HCT116 (cell line): ENCODE measurements around the gene ABHD18. TPM values are rescaled to one million over a fixed set of nuclear protein-coding genes. Genes with fewer than 3 reads are reported as not detected.

Source experiments
- ATAC-seq: fragments of 200-7000 bp; cut with Tn5 transposase; 2 replicates; pipeline ENCODE4 v1.9.1; 2020; ENCODE audit warnings: mild to moderate bottlenecking, moderate library complexity
- BruUV-seq: library from RNA; stranded (reverse); fragments of 400-500 nt; replicated peaks from 2 replicates; lab custom pipeline; 2021; lab: Mats Ljungman, UMichigan
- CTCF ChIA-PET: fragments of 300-600 bp; sonication (Branson Sonifier 250); formaldehyde crosslinking; loops from one replicate; lab custom pipeline; 2021; ENCODE audit warnings: antibody characterized with exemption; lab: Charles Lee
- POLR2A ChIA-PET: fragments of 300-600, 350-600 bp; sonication (Branson Sonifier 250); formaldehyde crosslinking; loops from one replicate; lab custom pipeline; 2021; ENCODE audit warnings: antibody characterized with exemption; lab: Charles Lee
- RAD21 ChIA-PET, 2 experiments: fragments of 300-600 bp; sonication (Branson Sonifier 250); formaldehyde crosslinking; loops; one replicate each; lab custom pipeline; 2023; ENCODE audit warnings: low total read pairs in 2 of 2; ENCODE audit not compliant: uncharacterized antibody in 2 of 2, unreplicated experiment in 2 of 2, low non-redundant PET in 1 of 2; lab: Charles Lee
- DNase-seq: peaks from one replicate; pipeline ENCODE4 v3.0.0-alpha.2; 2010; ENCODE audit warnings: low read depth, low spot score
- H2AFZ ChIP-seq: fragments of 200-600 bp; shearing (Covaris generic), sonication (generic); 2 replicates; pipeline ENCODE4 v1.6.1; 2017; ENCODE audit warnings: low read depth, mixed run types, mixed read lengths, antibody characterized with exemption, low read length; ENCODE audit not compliant: poor library complexity, severe bottlenecking
- H3K27ac ChIP-seq: 2 replicates; pipeline ENCODE4 v1.5.1; 2012; ENCODE audit warnings: low read depth, low read length
- H3K27me3 ChIP-seq: fragments of 200-600 bp; sonication (generic); 2 replicates; pipeline ENCODE4 v1.6.1; 2016; ENCODE audit warnings: mixed run types, low read length, mixed read lengths; ENCODE audit not compliant: insufficient read depth
- H3K36me3 ChIP-seq, 2 experiments: fragments of 200-500 bp in 1 of 2; fragments of 200-600 bp in 1 of 2; sonication (Bioruptor generic) in 1 of 2; sonication (generic) in 1 of 2; 2 replicates each; pipeline versions ENCODE4 v1.5.1 to v1.6.1; 2014 to 2016; ENCODE audit warnings: low read length in 2 of 2, inconsistent platforms in 1 of 2, mixed read lengths in 1 of 2, mixed run types in 1 of 2; ENCODE audit not compliant: insufficient read depth in 2 of 2, control insufficient read depth in 1 of 2
- H3K4me1 ChIP-seq, 2 experiments: fragments of 200-600 bp in 1 of 2; sonication (generic) in 1 of 2; 2 replicates each; pipeline versions ENCODE4 v1.5.1 to v1.6.1; 2012 to 2017; ENCODE audit warnings: low read length in 2 of 2, inconsistent platforms in 1 of 2, mild to moderate bottlenecking in 1 of 2, mixed read lengths in 1 of 2, mixed run types in 1 of 2, moderate library complexity in 1 of 2; ENCODE audit not compliant: insufficient read depth in 2 of 2, control insufficient read depth in 1 of 2
- H3K4me2 ChIP-seq: fragments of 200-600 bp; sonication (generic); 2 replicates; pipeline ENCODE4 v1.6.1; 2017; ENCODE audit warnings: mixed run types, low read length, mixed read lengths
- H3K4me3 ChIP-seq, 2 experiments: fragments of 200-600 bp in 1 of 2; sonication (generic) in 1 of 2; replicated peaks in 1 of 2; 2 replicates each; pipeline ENCODE4 v1.5.1; 2011 to 2016; ENCODE audit warnings: low read length in 2 of 2, control low read depth in 1 of 2, low read depth in 1 of 2, mild to moderate bottlenecking in 1 of 2, mixed read lengths in 1 of 2, mixed run types in 1 of 2
- H3K79me2 ChIP-seq: fragments of 200-600 bp; sonication (generic); 2 replicates; pipeline ENCODE4 v1.6.1; 2017; ENCODE audit warnings: mild to moderate bottlenecking, mixed run types, low read length, moderate library complexity, mixed read lengths; ENCODE audit not compliant: insufficient read depth
- H3K9ac ChIP-seq: fragments of 200-600 bp; sonication (generic); 2 replicates; pipeline ENCODE4 v1.6.1; 2016; ENCODE audit warnings: low read length, mixed read lengths
- H3K9me2 ChIP-seq: fragments of 200-600 bp; sonication (generic), shearing (Covaris generic); 2 replicates; pipeline ENCODE4 v1.6.1; 2017; ENCODE audit warnings: mixed run types, mild to moderate bottlenecking, moderate library complexity; ENCODE audit not compliant: insufficient read depth
- H3K9me3 ChIP-seq, 2 experiments: fragments of 200-500 bp in 1 of 2; fragments of 200-600 bp in 1 of 2; sonication (Bioruptor generic) in 1 of 2; sonication (generic) in 1 of 2; 2 replicates each; pipeline ENCODE4 v1.6.1; 2014 to 2017; ENCODE audit warnings: low read length in 2 of 2, mixed read lengths in 2 of 2, inconsistent platforms in 1 of 2, low read depth in 1 of 2, mild to moderate bottlenecking in 1 of 2, mixed run types in 1 of 2, moderate library complexity in 1 of 2; ENCODE audit not compliant: control insufficient read depth in 1 of 2, insufficient read depth in 1 of 2
- H4K20me1 ChIP-seq: fragments of 200-600 bp; sonication (generic), shearing (Covaris generic); 2 replicates; pipeline ENCODE4 v1.6.1; 2017; ENCODE audit warnings: mixed run types, mild to moderate bottlenecking, moderate library complexity; ENCODE audit not compliant: insufficient read depth
- ATF3 ChIP-seq: IDR thresholded peaks from 2 replicates; pipeline ENCODE4 v1.6.1; 2012
- CBX3 ChIP-seq: IDR thresholded peaks from 2 replicates; pipeline ENCODE4 v1.6.1; 2012; ENCODE audit warnings: low read depth
- CEBPB ChIP-seq: IDR thresholded peaks from 2 replicates; pipeline ENCODE4 v1.6.1; 2012; ENCODE audit warnings: low read depth
- CTCF ChIP-seq, 3 experiments: fragments of 200-600 bp in 1 of 3; sonication (generic) in 1 of 3; IDR thresholded peaks in 2 of 3; conservative IDR thresholded peaks in 1 of 3; 2 replicates each; pipeline ENCODE4 v1.5.1; 2012 to 2017; ENCODE audit warnings: low read depth in 2 of 3, low read length in 2 of 3, antibody characterized with exemption in 1 of 3, borderline replicate concordance in 1 of 3, control low read depth in 1 of 3, mild to moderate bottlenecking in 1 of 3, mixed read lengths in 1 of 3, mixed run types in 1 of 3, moderate library complexity in 1 of 3; ENCODE audit not compliant: insufficient read depth in 1 of 3
- EGR1 ChIP-seq: IDR thresholded peaks from 2 replicates; pipeline ENCODE4 v1.6.1; 2012; ENCODE audit warnings: low read depth
- ELF1 ChIP-seq: IDR thresholded peaks from 2 replicates; pipeline ENCODE4 v1.6.1; 2012; ENCODE audit warnings: low read depth, borderline replicate concordance
- EZH2phosphoT487 ChIP-seq: fragments of 200-600 bp; IDR thresholded peaks from 2 replicates; pipeline ENCODE4 v1.6.1; 2018; ENCODE audit warnings: antibody characterized with exemption, borderline replicate concordance
- RAD21 ChIP-seq: IDR thresholded peaks from 2 replicates; pipeline ENCODE4 v1.6.1; 2012; ENCODE audit warnings: low read depth, mild to moderate bottlenecking
- REST ChIP-seq: IDR thresholded peaks from 2 replicates; pipeline ENCODE4 v1.6.1; 2012; ENCODE audit warnings: low read depth
- SIN3A ChIP-seq: IDR thresholded peaks from 2 replicates; pipeline ENCODE4 v1.6.1; 2012; ENCODE audit warnings: low read depth
- SP1 ChIP-seq: IDR thresholded peaks from 2 replicates; pipeline ENCODE4 v1.6.1; 2012; ENCODE audit warnings: low read depth
- SRF ChIP-seq: IDR thresholded peaks from 2 replicates; pipeline ENCODE4 v1.6.1; 2012; ENCODE audit warnings: low read depth
- TCF7L2 ChIP-seq: IDR thresholded peaks from 2 replicates; pipeline ENCODE4 v1.7.0; 2011; ENCODE audit warnings: borderline replicate concordance, inconsistent platforms; ENCODE audit not compliant: insufficient read depth, insufficient read length; ENCODE audit errors: extremely low read depth
- YY1 ChIP-seq: IDR thresholded peaks from 2 replicates; pipeline ENCODE4 v1.6.1; 2011; ENCODE audit warnings: low read length, low read depth, moderate library complexity, mild to moderate bottlenecking; ENCODE audit not compliant: insufficient replicate concordance; ENCODE audit errors: extremely low read depth
- ZNF274 ChIP-seq: fragments of 200-500 bp; sonication (Bioruptor generic); IDR thresholded peaks from 2 replicates; pipeline ENCODE4 v1.6.1; 2014; ENCODE audit warnings: mild to moderate bottlenecking, low read depth, low read length, inconsistent platforms
- intact Hi-C: fragments of 100-400 bp; cut with micrococcal nuclease; formaldehyde crosslinking; loops from 2 replicates; pipeline ENCODE4 v1.10.0; 2022
- total RNA-seq: library from RNA; stranded (reverse); gene quantifications from one replicate; pipeline ENCODE4 v1.2.1, GENCODE V29; 2021; ENCODE audit not compliant: unreplicated experiment

The ABHD18 gene
- total RNA-seq, 1 experiment from 2014 or later: 9.7 TPM

GRCh38 chr4:128068918-128069317, 103.7 kb downstream of the ABHD18 start:
- no TSS peak for BruUV-seq
- ChIA-PET POLR2A (no interaction called here), CTCF (interaction anchor here (0.6 to 1.9 kb wide), 15 partner anchors 8 to 464 kb away, joined by 3 to 19 read pairs (median 3); partner anchors contain the start of genes ABHD18, LARP1B and MFSD8)
- H3K9me2 ChIP-seq: no peaks in the 10 kb centered on the region
- H2AFZ ChIP-seq: no peak overlapping the region
- peak; percentile 48 for DNase-seq
- peaks cover 7% of the 10 kb centered on the region; the same call in 1 of the 2 replicates for H4K20me1 ChIP-seq
- TF ChIP-seq CEBPB (no peak), RAD21 (peak; percentile 36; the same call in 1 of the 2 replicates), CTCF (IDR thresholded peaks at IDR 0.05 in 2 of 3, conservative IDR thresholded peaks at IDR 0.05 in 1 of 3; ENCODE audit: borderline replicate concordance in 1 of 3, insufficient read depth in 1 of 3, low read depth in 2 of 3, low read length in 2 of 3) (peak; percentile 16 to 63 (median 56); a peak in 4 of 6 replicates)
- TF ChIP-seq, all 23 proteins: peak for 2
- peaks cover 95% of the 10 kb centered on the region for H3K79me2 ChIP-seq
- no peaks in the 10 kb centered on the region for H3K36me3 ChIP-seq
- no peak overlapping the region for H3K4me2 ChIP-seq
- ATAC-seq: peak; percentile 99
- intact Hi-C loops: loop anchor here (2.0 to 10.0 kb wide), 2 partner anchors 152 to 216 kb away; partner anchors contain the start of gene PGRMC2
- no peak overlapping the region for H3K4me3 ChIP-seq
- H3K4me1 ChIP-seq: no peaks in the 10 kb centered on the region
- RAD21 ChIA-PET: interaction anchor here in 1 of 2 experiments (0.6 kb wide), 1 partner anchor 838 kb away, joined by 4 read pairs; no protein-coding TSS in a partner anchor
- H3K27me3 ChIP-seq: no peaks in the 10 kb centered on the region
- no peak overlapping the region for H3K9ac ChIP-seq
- H3K27ac ChIP-seq: no peak overlapping the region
- H3K9me3 ChIP-seq: no peaks in the 10 kb centered on the region

- no peaks in the 10 kb centered on the region for H3K9me2 ChIP-seq
- H3K27me3 ChIP-seq: no peaks in the 10 kb centered on the region
- H2AFZ ChIP-seq: no peak overlapping the region
- H3K9ac ChIP-seq: no peak overlapping the region
- H3K27ac ChIP-seq: no peak overlapping the region
- peaks cover 4 to 13% of the 10 kb centered on the region in 2 experiments for H3K36me3 ChIP-seq
- no peaks in the 10 kb centered on the region for H4K20me1 ChIP-seq
- H3K4me2 ChIP-seq: no peak overlapping the region
- H3K4me1 ChIP-seq: no peaks in the 10 kb centered on the region
- ChIA-PET RAD21 (interaction anchor here in 1 of 2 experiments (0.6 kb wide), 1 partner anchor 582 kb away, joined by 7 read pairs; no protein-coding TSS in a partner anchor), CTCF (no interaction called here), POLR2A (no interaction called here)
- no peak overlapping the region for H3K4me3 ChIP-seq
- intact Hi-C loops: no loop called here
- H3K9me3 ChIP-seq: no peaks in the 10 kb centered on the region
- no TSS peak for BruUV-seq
- ATAC-seq (no peak), DNase-seq (no peak)
- H3K79me2 ChIP-seq: peaks cover 48% of the 10 kb centered on the region
- no peak for TF ChIP-seq SRF
- no peak for TF ChIP-seq REST
- no peak for TF ChIP-seq SIN3A
- no peak for TF ChIP-seq YY1
- no peak for TF ChIP-seq ZNF274
- TF ChIP-seq EGR1: no peak
- no peak for TF ChIP-seq CEBPB
- no peak for TF ChIP-seq SP1
- no peak for TF ChIP-seq EZH2phosphoT487
- TF ChIP-seq ATF3: no peak
- TF ChIP-seq ELF1: no peak
- TF ChIP-seq CBX3: no peak
- TF ChIP-seq TCF7L2: no peak
Observed at GRCh38 chr4:128076464-128076863, 111.3 kb downstream of the ABHD18 start.
